Activated CD4-positive, alpha-beta T cell treated with anti-CD3 and anti-CD28 coated beads, Interleukin-2, amount 50 U/mL, for 48 hours (primary cell): ENCODE results near the gene PLS3.

Source experiments
- DNase-seq, 2 experiments: peaks; one replicate each; pipeline ENCODE4 v3.0.0-alpha.2; 2020

The PLS3 gene

GRCh38 chrX:115571712-115572111 lies 10.7 kb downstream of the PLS3 start:
- no peak for DNase-seq

GRCh38 chrX:115573185-115573584 lies 12.2 kb downstream of the PLS3 start:
- DNase-seq: no peak

GRCh38 chrX:115576676-115577075 lies 15.7 kb downstream of the PLS3 start:
- no peak for DNase-seq

GRCh38 chrX:115579327-115579726 lies 18.4 kb downstream of the PLS3 start:
- DNase-seq: no peak

GRCh38 chrX:115579786-115580294 lies 18.9 kb downstream of the PLS3 start:
- DNase-seq: no peak

- no peak for DNase-seq
These were observed 21.0 kb downstream of the PLS3 start for GRCh38 chrX:115581759-115582615.

- DNase-seq: no peak
These were observed 21.9 kb downstream of the PLS3 start for GRCh38 chrX:115582616-115583495.

GRCh38 chrX:115583496-115584004 lies 22.6 kb downstream of the PLS3 start:
- DNase-seq: no peak

- DNase-seq: no peak
These were observed 23.7 kb downstream of the PLS3 start for GRCh38 chrX:115584696-115585095.

- DNase-seq: no peak
These were observed 27.2 kb downstream of the PLS3 start for GRCh38 chrX:115588179-115588578.

- DNase-seq: no peak
These were observed 28.4 kb downstream of the PLS3 start for GRCh38 chrX:115589419-115589818.

- no peak for DNase-seq
These were observed 30.4 kb downstream of the PLS3 start for GRCh38 chrX:115591420-115591819.

GRCh38 chrX:115591856-115592842 lies 31.2 kb downstream of the PLS3 start:
- DNase-seq: no peak

GRCh38 chrX:115592997-115593734 lies 32.2 kb downstream of the PLS3 start:
- DNase-seq: no peak

GRCh38 chrX:115595049-115595448 lies 34.1 kb downstream of the PLS3 start:
- DNase-seq: no peak

- no peak for DNase-seq
These were observed 37.6 kb downstream of the PLS3 start for GRCh38 chrX:115598556-115598955.

- DNase-seq: no peak
These were observed 41.3 kb downstream of the PLS3 start for GRCh38 chrX:115602308-115602707.

- no peak for DNase-seq
These were observed 41.9 kb downstream of the PLS3 start for GRCh38 chrX:115602729-115603389.

- DNase-seq: no peak
These were observed 42.6 kb downstream of the PLS3 start for GRCh38 chrX:115603534-115604074.

- DNase-seq: no peak
These were observed 45.9 kb downstream of the PLS3 start for GRCh38 chrX:115606861-115607260.

GRCh38 chrX:115609621-115610020 lies 48.6 kb downstream of the PLS3 start:
- no peak for DNase-seq
